DLD1 (cell line): ENCODE results near the gene ZNF135.

ENCODE experiments used
- in situ Hi-C: cut with HindIII; loops from 2 replicates; pipeline ENCODE4 v1.10.0; 2017; ENCODE audit warnings: low sequenced_read_pairs

Gene ZNF135

GRCh38 chr19:58089846-58090245, 30.8 kb downstream of the ZNF135 start:
- in situ Hi-C loops = no loop called here

- in situ Hi-C loops = no loop called here
Measured at GRCh38 chr19:58091251-58091995, 32.3 kb downstream of the ZNF135 start.

- in situ Hi-C loops = no loop called here
Measured at GRCh38 chr19:58093071-58093470, 34.0 kb downstream of the ZNF135 start.

GRCh38 chr19:58095328-58095727, 36.2 kb downstream of the ZNF135 start:
- in situ Hi-C loops = no loop called here

- in situ Hi-C loops = no loop called here
Measured at GRCh38 chr19:58096884-58097283, 37.8 kb downstream of the ZNF135 start.

- in situ Hi-C loops = no loop called here
Measured at GRCh38 chr19:58097349-58097748, 38.3 kb downstream of the ZNF135 start.

- in situ Hi-C loops = no loop called here
Measured at GRCh38 chr19:58097781-58098681, 38.9 kb downstream of the ZNF135 start, which contains the start of gene ZSCAN18. TSS of gene ZSCAN18 (minus strand) at chr19:58098231. CDS start at chr19:58090267, 7,964 bp downstream.

GRCh38 chr19:58098682-58098998, 39.6 kb downstream of the ZNF135 start:
- in situ Hi-C loops = no loop called here

GRCh38 chr19:58107778-58108545, 48.9 kb downstream of the ZNF135 start:
- in situ Hi-C loops = no loop called here

GRCh38 chr19:58108546-58108817, 49.4 kb downstream of the ZNF135 start:
- in situ Hi-C loops = no loop called here

- in situ Hi-C loops = no loop called here
Measured at GRCh38 chr19:58117841-58118575, 58.9 kb downstream of the ZNF135 start.

GRCh38 chr19:58118979-58119733, 60.1 kb downstream of the ZNF135 start:
- in situ Hi-C loops = no loop called here
